DOHH2 (cell line): ENCODE measurements around the gene HLTF.

Experiments
- H3F3A ChIP-seq: fragments of 200-600 bp; sonication (generic), shearing (Covaris generic); 2 replicates; pipeline ENCODE4 v1.6.0; 2016; ENCODE audit warnings: antibody characterized with exemption, mild to moderate bottlenecking; ENCODE audit not compliant: control insufficient read depth, insufficient read depth
- H3K27ac ChIP-seq: fragments of 200-600 bp; sonication (generic); 2 replicates; pipeline ENCODE4 v1.5.1; 2014; ENCODE audit warnings: low read depth, mild to moderate bottlenecking, low read length, moderate library complexity
- H3K27me3 ChIP-seq: fragments of 200-600 bp; sonication (generic); 2 replicates; pipeline ENCODE4 v1.6.1; 2014; ENCODE audit warnings: mild to moderate bottlenecking, low read length, mixed read lengths; ENCODE audit not compliant: control insufficient read depth
- H3K36me3 ChIP-seq: fragments of 200-600 bp; sonication (generic); 2 replicates; pipeline ENCODE4 v1.6.1; 2014; ENCODE audit warnings: mild to moderate bottlenecking, low read length, moderate library complexity, mixed read lengths; ENCODE audit not compliant: control insufficient read depth
- H3K4me1 ChIP-seq: fragments of 200-600 bp; sonication (generic); 2 replicates; pipeline ENCODE4 v1.6.1; 2014; ENCODE audit warnings: mild to moderate bottlenecking, low read length, mixed read lengths; ENCODE audit not compliant: control insufficient read depth
- H3K4me2 ChIP-seq: fragments of 200-600 bp; sonication (generic); 2 replicates; pipeline ENCODE4 v1.6.0; 2014; ENCODE audit warnings: mild to moderate bottlenecking, low read length, moderate library complexity
- H3K4me3 ChIP-seq: fragments of 200-600 bp; sonication (generic); 2 replicates; pipeline ENCODE4 v1.5.1; 2014; ENCODE audit warnings: mild to moderate bottlenecking, low read length, mixed read lengths
- H3K79me2 ChIP-seq: fragments of 200-600 bp; sonication (generic); 2 replicates; pipeline ENCODE4 v1.6.1; 2014; ENCODE audit warnings: mild to moderate bottlenecking, low read length, mixed read lengths; ENCODE audit not compliant: control insufficient read depth
- H3K9me2 ChIP-seq: fragments of 200-600 bp; sonication (generic); replicated peaks from 2 replicates; pipeline ENCODE4 v1.6.1; 2014; ENCODE audit warnings: mild to moderate bottlenecking, low read length, mixed read lengths; ENCODE audit not compliant: control insufficient read depth
- H3K9me3 ChIP-seq: fragments of 200-600 bp; sonication (generic); 2 replicates; pipeline ENCODE4 v1.6.1; 2014; ENCODE audit warnings: antibody characterized with exemption, low read length, mixed read lengths; ENCODE audit not compliant: control insufficient read depth, insufficient read depth
- H4K20me1 ChIP-seq: fragments of 200-600 bp; sonication (generic); 2 replicates; pipeline ENCODE4 v1.6.0; 2014; ENCODE audit warnings: low read depth, mild to moderate bottlenecking, antibody characterized with exemption, low read length, moderate library complexity; ENCODE audit not compliant: control insufficient read depth, insufficient read depth
- CTCF ChIP-seq: fragments of 200-600 bp; sonication (generic); IDR thresholded peaks from one replicate; pipeline ENCODE4 v1.5.1; 2014; ENCODE audit warnings: antibody characterized with exemption, mild to moderate bottlenecking, low read depth, low read length; ENCODE audit not compliant: poor library complexity, severe bottlenecking
- EZH2phosphoT487 ChIP-seq: fragments of 200-600 bp; sonication (generic); IDR thresholded peaks from 2 replicates; pipeline ENCODE4 v1.6.1; 2017; ENCODE audit warnings: borderline replicate concordance, mild to moderate bottlenecking, antibody characterized with exemption, low read length, moderate library complexity, mixed read lengths

HLTF gene, protein sequence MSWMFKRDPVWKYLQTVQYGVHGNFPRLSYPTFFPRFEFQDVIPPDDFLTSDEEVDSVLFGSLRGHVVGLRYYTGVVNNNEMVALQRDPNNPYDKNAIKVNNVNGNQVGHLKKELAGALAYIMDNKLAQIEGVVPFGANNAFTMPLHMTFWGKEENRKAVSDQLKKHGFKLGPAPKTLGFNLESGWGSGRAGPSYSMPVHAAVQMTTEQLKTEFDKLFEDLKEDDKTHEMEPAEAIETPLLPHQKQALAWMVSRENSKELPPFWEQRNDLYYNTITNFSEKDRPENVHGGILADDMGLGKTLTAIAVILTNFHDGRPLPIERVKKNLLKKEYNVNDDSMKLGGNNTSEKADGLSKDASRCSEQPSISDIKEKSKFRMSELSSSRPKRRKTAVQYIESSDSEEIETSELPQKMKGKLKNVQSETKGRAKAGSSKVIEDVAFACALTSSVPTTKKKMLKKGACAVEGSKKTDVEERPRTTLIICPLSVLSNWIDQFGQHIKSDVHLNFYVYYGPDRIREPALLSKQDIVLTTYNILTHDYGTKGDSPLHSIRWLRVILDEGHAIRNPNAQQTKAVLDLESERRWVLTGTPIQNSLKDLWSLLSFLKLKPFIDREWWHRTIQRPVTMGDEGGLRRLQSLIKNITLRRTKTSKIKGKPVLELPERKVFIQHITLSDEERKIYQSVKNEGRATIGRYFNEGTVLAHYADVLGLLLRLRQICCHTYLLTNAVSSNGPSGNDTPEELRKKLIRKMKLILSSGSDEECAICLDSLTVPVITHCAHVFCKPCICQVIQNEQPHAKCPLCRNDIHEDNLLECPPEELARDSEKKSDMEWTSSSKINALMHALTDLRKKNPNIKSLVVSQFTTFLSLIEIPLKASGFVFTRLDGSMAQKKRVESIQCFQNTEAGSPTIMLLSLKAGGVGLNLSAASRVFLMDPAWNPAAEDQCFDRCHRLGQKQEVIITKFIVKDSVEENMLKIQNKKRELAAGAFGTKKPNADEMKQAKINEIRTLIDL

GRCh38 chr3:149086232-149086988, at the start of gene HLTF:
Gene HLTF, minus strand, starts transcription at chr3:149086533. Its CDS starts 197 bp downstream, at chr3:149086336.
- H3K9me2 ChIP-seq: no peaks in the 10 kb centered on the region
- H3K9me3 ChIP-seq: no peaks in the 10 kb centered on the region
- H3F3A ChIP-seq: no peaks in the 10 kb centered on the region
- H3K4me1 ChIP-seq: peaks cover 30% of the 10 kb centered on the region
- no peaks in the 10 kb centered on the region for H3K27me3 ChIP-seq
- H3K4me3 ChIP-seq: peak within 1 kb of the TSS; percentile 80
- peak within 1 kb of the TSS; percentile 77 for H3K4me2 ChIP-seq
- no peaks in the 10 kb centered on the region for H4K20me1 ChIP-seq
- H3K36me3 ChIP-seq: peaks cover 4% of the 10 kb centered on the region
- peak within 1 kb of the TSS; percentile 27 for H3K27ac ChIP-seq
- peaks cover 38% of the 10 kb centered on the region for H3K79me2 ChIP-seq
- no peak for TF ChIP-seq EZH2phosphoT487
- no peak for TF ChIP-seq CTCF

- Histone ChIP-seq H3F3A (peaks cover 3% of the 10 kb centered on the region; the same call in 1 of the 2 replicates), H3K27me3 (no peaks in the 10 kb centered on the region), H3K9me3 (no peaks in the 10 kb centered on the region), H3K36me3 (peaks cover 10% of the 10 kb centered on the region), H3K4me2 (no peak overlapping the region), H4K20me1 (peaks cover 5% of the 10 kb centered on the region; the same call in 1 of the 2 replicates), H3K4me1 (peaks cover 20% of the 10 kb centered on the region), H3K27ac (no peak overlapping the region), H3K9me2 (no peaks in the 10 kb centered on the region), H3K4me3 (no peak overlapping the region), H3K79me2 (peaks cover 69% of the 10 kb centered on the region)
- TF ChIP-seq EZH2phosphoT487 (no peak), CTCF (no peak)
Observed at GRCh38 chr3:149134575-149134974, 48.2 kb upstream of the HLTF start.

DNA sequence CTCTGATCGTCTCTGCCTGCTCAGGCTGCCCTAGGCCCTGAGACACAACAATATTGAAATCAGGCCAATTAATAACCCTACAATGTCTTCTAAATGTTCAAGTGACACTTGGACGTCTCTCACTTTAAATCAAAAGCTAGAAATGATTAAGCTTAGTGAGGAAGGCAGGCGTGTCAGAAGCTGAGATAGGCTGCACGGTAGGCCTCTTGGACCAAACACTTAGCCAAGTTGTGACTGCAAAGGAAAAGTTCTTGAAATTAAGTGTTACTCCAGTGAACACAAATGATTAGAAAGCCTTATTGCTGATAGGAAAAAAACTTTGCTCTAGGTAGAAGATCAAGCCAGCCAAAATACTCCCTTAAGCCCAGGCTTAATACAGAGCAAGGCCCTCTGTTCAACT, 45.3 kb upstream of the HLTF start:
- no peak overlapping the region for H3K27ac ChIP-seq

More for the DNA sequence above, 45.3 kb upstream of the HLTF start:
- Histone ChIP-seq H3K27me3 (no peaks in the 10 kb centered on the region), H3K36me3 (peaks cover 10% of the 10 kb centered on the region), H3K4me3 (peak overlapping the region; percentile 95), H3K9me3 (no peaks in the 10 kb centered on the region), H3K79me2 (peaks cover 63% of the 10 kb centered on the region), H4K20me1 (peaks cover 5% of the 10 kb centered on the region; the same call in 1 of the 2 replicates), H3K9me2 (no peaks in the 10 kb centered on the region), H3K4me2 (peak overlapping the region; percentile 90), H3F3A (no peaks in the 10 kb centered on the region), H3K4me1 (peaks cover 30% of the 10 kb centered on the region)
- TF ChIP-seq CTCF (no peak), EZH2phosphoT487 (no peak)
